ENCODE results near the gene SIK3. TPM values are rescaled to one million over a fixed set of nuclear protein-coding genes. Genes with fewer than 3 reads are reported as not detected.
A peak's percentile ranks its signal among the peaks of the same experiment; 100 is the strongest.

SIK3 gene
- total RNA-seq, 1 experiment from 2014 or later: 9.2 TPM

DNA sequence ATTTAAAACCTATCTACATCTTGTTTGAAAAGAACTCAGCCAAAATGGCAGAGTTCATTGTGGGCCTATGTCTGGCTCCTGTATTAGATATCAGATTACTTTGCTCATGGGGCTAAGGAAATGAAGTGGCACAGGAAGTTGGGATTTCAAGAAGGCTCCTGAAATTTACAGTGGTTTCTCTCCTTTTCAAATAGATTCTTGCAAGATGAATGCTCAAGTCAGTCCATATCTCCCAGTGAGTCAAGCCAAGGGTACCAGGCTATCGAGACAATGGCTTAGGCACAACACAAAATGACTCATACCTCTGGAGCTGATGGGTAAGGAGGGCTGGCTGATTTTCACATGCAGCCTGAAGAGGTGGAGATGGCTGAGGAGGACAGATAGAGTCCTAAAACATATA lies 236.7 kb downstream of the SIK3 start:
- DNase-seq (ENCODE audit: low read depth, low spot score): no peak
- in situ Hi-C loops (cut with HindIII; ENCODE audit: low pct_unique_long_range_greater_than_20kb, low sequenced_read_pairs): no loop called here

DNA sequence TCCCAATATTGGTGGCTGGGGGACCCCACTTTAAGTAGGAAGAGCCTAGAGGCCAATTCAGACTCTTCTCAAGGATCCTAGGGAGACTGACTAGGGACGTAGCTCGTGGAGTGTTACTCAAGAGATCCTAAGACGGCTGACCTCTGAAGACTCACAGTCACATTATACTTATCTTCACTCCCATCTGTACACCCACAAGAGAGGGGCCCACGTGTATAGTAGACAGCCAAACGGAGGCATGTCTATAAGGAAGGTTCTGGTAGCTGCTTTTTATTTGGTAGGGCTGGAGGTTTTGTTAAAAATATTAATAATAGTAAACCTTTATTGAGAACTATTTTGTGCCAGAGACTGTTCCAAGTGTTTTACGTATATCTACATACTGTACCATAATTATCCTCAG lies 237.9 kb downstream of the SIK3 start:
- DNase-seq (ENCODE audit: low read depth, low spot score): no peak
- in situ Hi-C loops (cut with HindIII; ENCODE audit: low pct_unique_long_range_greater_than_20kb, low sequenced_read_pairs): no loop called here

DNA sequence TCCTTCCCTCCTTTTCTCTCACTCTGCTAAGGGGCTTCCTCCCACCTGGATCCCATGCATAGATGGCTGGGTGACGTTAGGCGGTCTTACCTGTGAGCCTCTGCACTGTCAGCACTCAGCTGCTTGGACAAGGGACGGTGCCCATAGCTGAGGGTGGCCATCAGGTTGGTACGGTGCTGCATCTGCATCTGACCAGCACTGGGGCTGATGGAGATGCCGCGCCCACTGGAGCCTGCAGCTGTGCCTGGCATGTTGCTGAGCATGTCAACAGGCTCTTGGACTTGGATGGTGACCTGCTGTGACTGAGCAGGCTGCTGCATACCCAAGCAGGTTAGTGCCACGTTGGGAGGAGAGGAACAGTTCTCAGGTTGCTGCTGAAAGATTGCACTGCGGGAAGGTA lies 239.1 kb downstream of the SIK3 start:
- DNase-seq (ENCODE audit: low read depth, low spot score): no peak
- in situ Hi-C loops (cut with HindIII; ENCODE audit: low pct_unique_long_range_greater_than_20kb, low sequenced_read_pairs): no loop called here

- DNase-seq (ENCODE audit: low read depth, low spot score): no peak
- in situ Hi-C loops (cut with HindIII; ENCODE audit: low pct_unique_long_range_greater_than_20kb, low sequenced_read_pairs): no loop called here
Observed at GRCh38 chr11:116857936-116858335, 240.3 kb downstream of the SIK3 start.

DNA sequence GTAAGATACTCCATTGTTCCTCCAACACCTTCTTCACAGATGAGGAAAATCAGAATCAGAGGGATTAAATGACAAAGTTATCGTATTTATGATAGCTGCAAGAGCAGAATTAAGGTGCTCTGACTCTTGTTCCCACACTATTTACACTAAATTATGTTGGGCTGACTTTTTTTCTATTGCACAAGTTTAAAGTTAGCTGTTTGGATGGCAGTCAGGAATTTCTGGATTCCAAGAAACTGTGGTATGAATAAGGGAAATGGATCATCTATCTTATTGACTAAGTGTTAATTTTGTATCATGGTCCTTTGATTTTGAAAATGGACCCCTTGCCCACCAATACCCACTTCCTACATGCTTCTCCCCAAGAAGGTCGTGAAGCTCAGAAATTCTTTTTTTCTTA lies 240.9 kb downstream of the SIK3 start:
- no peak for DNase-seq (ENCODE audit: low read depth, low spot score)
- in situ Hi-C loops (cut with HindIII; ENCODE audit: low pct_unique_long_range_greater_than_20kb, low sequenced_read_pairs): no loop called here

DNA sequence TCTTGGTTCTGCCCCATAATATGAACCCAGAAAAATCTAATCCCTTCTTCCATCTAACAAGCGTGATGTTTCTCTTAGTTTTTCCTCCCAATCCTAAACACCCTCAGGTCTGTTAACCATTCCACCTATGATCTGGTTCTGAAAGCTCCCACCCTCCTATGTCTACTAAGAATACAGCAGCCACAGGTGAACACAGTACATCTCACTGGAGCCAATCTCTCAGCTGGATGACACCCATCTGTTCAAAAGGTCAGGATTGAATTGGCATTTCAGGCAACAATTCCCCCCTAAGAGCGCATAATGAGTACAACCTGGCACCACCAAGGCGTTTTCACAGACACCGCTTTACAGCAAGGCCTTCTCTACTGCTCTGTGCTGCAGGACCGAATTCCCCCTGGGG lies 241.8 kb downstream of the SIK3 start:
- no peak for DNase-seq (ENCODE audit: low read depth, low spot score)
- in situ Hi-C loops (cut with HindIII; ENCODE audit: low pct_unique_long_range_greater_than_20kb, low sequenced_read_pairs): no loop called here

GRCh38 chr11:116855413-116855812 lies 242.8 kb downstream of the SIK3 start:
- no peak for DNase-seq (ENCODE audit: low read depth, low spot score)
- in situ Hi-C loops (cut with HindIII; ENCODE audit: low pct_unique_long_range_greater_than_20kb, low sequenced_read_pairs): no loop called here

GRCh38 chr11:116853461-116854073 lies 244.7 kb downstream of the SIK3 start:
- in situ Hi-C loops (cut with HindIII; ENCODE audit: low pct_unique_long_range_greater_than_20kb, low sequenced_read_pairs): no loop called here

DNA sequence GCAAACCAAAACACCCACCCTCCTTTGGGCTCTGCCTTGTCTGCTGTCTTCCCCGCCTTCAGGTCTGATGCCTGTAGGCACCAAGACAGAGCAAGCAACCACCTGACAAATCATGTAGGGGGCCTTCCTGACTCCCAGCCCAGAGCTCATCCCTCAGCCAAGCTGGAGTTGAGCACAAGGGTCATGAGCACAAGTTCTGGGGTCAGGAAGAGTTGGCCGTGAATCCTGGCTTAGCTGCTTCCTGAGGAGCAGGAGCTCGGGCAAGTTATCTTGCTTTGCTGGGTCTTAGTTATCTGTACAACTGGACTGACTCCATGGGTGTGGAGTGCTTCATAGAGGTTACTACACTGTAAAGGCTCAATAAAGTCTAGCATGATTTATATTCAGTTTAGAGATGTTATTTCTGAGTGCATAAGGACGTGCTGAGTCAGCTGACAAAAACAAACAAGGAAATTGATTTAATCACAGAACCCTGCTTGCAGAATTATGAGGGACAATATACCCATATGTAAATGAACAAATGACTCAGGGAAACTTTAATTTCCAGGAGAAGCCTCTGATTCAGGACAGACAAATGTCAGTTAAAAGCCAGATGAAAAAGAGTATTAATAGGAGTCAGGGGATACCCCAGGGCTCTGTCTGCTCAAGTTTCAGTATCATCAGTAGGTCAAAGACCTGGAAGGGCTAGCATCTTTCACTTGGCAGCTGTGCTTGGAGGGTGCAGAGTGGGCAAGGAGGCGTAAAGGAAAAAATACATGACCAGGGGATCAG lies 245.8 kb downstream of the SIK3 start:
- in situ Hi-C loops (cut with HindIII; ENCODE audit: low pct_unique_long_range_greater_than_20kb, low sequenced_read_pairs): no loop called here
- DNase-seq (ENCODE audit: low read depth, low spot score): no peak

More at GRCh38 chr11:116853461-116854073, 244.7 kb downstream of the SIK3 start:
- peak; percentile 33 for DNase-seq (ENCODE audit: low read depth, low spot score)

DNA sequence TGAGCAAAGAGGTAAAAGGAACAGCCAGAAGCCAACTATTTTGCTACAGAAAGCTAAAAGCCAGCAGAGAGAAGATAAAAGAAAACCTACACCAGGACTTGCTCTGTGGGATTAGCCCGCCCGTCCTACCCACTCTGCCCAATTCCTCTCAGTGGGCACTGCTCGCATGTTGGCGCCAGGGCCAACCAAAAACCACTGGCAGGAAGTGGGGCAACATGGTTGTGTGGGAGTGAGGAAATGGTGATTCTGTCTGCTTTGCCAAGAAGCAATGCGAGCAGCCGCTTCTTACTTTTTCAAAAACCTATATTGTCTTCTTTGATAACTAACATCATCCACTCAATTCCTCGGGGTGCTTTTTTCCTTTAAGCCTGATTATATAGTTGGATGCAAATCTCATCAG lies 246.6 kb downstream of the SIK3 start:
- in situ Hi-C loops (cut with HindIII; ENCODE audit: low pct_unique_long_range_greater_than_20kb, low sequenced_read_pairs): no loop called here
- no peak for DNase-seq (ENCODE audit: low read depth, low spot score)

- in situ Hi-C loops (cut with HindIII; ENCODE audit: low pct_unique_long_range_greater_than_20kb, low sequenced_read_pairs): no loop called here
- no peak for DNase-seq (ENCODE audit: low read depth, low spot score)
Observed at GRCh38 chr11:116849486-116849885, 248.7 kb downstream of the SIK3 start.

DNA sequence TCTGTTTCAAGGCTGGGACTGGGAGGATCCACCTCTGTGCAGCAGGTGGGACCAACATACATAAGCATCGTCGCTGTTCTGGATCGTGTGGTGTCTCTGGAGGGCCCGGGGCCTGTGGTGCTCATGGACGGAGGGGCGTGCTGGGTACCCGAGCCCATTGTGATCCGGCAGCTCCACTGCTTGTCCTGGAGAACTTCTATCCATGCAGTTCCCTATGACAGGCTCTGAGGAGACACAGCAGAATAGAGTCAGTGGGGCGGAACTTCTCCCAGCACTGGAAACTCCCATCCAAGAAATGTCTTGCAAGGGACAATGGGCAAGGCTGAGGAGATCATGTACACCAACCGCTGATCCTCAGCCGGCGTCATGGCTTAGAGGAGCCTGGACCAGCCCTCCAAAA lies 249.2 kb downstream of the SIK3 start:
- no peak for DNase-seq (ENCODE audit: low read depth, low spot score)
- in situ Hi-C loops (cut with HindIII; ENCODE audit: low pct_unique_long_range_greater_than_20kb, low sequenced_read_pairs): no loop called here

DNA sequence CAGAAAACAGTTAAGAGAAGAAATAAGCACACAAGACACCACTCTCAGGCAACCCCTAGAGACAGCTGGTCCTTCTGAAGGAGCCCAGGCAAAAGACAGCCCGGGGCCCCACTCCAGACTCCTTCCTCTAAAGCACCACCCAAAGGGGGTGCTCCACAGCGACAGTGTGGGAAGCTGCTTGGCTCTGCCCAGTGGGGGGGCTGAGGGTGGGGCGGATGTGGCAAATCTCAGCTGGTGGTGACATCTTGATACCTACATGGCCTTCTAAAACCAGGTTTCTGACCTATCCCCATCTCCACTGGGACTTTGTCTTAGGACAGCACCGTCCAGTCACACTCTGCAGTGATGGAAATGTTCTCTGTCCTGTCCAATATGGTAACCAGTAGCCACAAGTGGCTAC lies 250.6 kb downstream of the SIK3 start:
- in situ Hi-C loops (cut with HindIII; ENCODE audit: low pct_unique_long_range_greater_than_20kb, low sequenced_read_pairs): no loop called here
- no peak for DNase-seq (ENCODE audit: low read depth, low spot score)

DNA sequence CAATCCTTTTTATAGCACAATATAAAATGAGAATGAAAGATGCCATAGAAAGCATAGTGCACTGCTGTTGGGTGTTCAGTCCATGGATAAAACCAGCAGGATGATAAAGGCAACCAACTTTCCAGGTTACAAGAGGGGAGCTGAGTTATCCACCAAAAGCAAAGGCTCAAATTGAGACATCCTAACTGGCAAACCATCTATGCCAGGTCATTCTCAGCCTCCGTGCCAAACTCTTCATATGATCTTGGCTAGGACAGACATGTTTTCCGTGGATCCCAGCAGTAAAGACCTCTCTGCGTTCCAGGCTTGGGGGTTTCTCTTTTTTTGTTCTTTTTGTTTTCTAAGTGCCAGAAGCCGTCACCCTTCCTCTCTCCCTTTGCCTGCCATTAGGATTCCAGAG lies 253.5 kb downstream of the SIK3 start:
- no peak for DNase-seq (ENCODE audit: low read depth, low spot score)
- in situ Hi-C loops (cut with HindIII; ENCODE audit: low pct_unique_long_range_greater_than_20kb, low sequenced_read_pairs): no loop called here

DNA sequence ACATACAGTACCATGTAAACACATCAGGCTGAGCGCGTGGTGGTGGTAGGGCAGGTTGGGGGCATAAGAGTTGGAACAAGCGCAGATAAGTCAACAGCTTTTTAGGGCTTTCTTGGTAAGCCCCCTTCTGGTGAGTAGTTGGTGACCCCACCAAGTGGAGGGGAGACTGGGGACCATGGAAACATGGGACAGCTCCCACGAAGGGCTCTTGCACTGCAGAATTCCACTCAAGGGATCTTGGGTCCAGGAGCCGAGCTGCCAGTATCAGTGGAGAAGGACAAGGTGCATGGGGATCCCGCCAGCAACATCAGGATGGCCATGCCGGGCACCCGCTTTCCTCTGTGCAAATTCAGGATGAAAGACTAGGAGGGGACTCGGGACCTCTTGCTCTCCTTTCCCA lies 254.6 kb downstream of the SIK3 start:
- no peak for DNase-seq (ENCODE audit: low read depth, low spot score)
- in situ Hi-C loops (cut with HindIII; ENCODE audit: low pct_unique_long_range_greater_than_20kb, low sequenced_read_pairs): no loop called here

GRCh38 chr11:116842909-116843308 lies 255.3 kb downstream of the SIK3 start:
- DNase-seq (ENCODE audit: low read depth, low spot score): no peak
- in situ Hi-C loops (cut with HindIII; ENCODE audit: low pct_unique_long_range_greater_than_20kb, low sequenced_read_pairs): no loop called here

DNA sequence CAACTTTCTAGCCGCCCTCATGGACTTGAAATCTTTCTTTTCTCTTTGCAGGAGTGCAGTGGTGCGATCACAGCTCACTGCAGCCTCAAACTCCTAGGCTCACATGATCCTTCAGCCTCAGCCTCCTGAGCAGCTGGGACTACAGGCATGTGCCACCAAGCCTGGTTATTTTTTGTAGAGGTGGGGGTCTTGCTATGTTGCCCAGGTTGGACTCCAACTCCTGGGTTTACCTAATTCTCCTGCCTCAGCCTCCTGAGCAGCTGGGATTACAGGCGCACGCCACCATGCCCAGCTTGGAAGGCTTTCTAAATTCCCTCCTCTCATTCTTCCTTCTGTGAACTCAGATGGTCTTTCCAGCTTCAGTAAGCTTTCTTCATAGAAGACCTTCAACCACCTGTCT lies 256.1 kb downstream of the SIK3 start:
- DNase-seq (ENCODE audit: low read depth, low spot score): no peak
- in situ Hi-C loops (cut with HindIII; ENCODE audit: low pct_unique_long_range_greater_than_20kb, low sequenced_read_pairs): no loop called here

GRCh38 chr11:116840746-116841296 lies 257.4 kb downstream of the SIK3 start:
- DNase-seq (ENCODE audit: low read depth, low spot score): no peak
- in situ Hi-C loops (cut with HindIII; ENCODE audit: low pct_unique_long_range_greater_than_20kb, low sequenced_read_pairs): no loop called here

GRCh38 chr11:116840224-116840745 lies 257.9 kb downstream of the SIK3 start:
- no peak for DNase-seq (ENCODE audit: low read depth, low spot score)
- in situ Hi-C loops (cut with HindIII; ENCODE audit: low pct_unique_long_range_greater_than_20kb, low sequenced_read_pairs): no loop called here
